HG03432 (cell line): ENCODE measurements around the gene TNIP1.

Source experiments
- ATAC-seq: cut with Tn5 transposase; IDR thresholded peaks from one replicate; pipeline ENCODE4 v1.9.1; 2021; ENCODE audit warnings: mild to moderate bottlenecking, moderate library complexity; ENCODE audit not compliant: unreplicated experiment

Gene TNIP1

GRCh38 chr5:151085517-151086041 lies 4.7 kb upstream of the TNIP1 start:
- peak; percentile 15 for ATAC-seq

GRCh38 chr5:151084363-151084762 lies 3.5 kb upstream of the TNIP1 start:
- ATAC-seq = no peak

DNA sequence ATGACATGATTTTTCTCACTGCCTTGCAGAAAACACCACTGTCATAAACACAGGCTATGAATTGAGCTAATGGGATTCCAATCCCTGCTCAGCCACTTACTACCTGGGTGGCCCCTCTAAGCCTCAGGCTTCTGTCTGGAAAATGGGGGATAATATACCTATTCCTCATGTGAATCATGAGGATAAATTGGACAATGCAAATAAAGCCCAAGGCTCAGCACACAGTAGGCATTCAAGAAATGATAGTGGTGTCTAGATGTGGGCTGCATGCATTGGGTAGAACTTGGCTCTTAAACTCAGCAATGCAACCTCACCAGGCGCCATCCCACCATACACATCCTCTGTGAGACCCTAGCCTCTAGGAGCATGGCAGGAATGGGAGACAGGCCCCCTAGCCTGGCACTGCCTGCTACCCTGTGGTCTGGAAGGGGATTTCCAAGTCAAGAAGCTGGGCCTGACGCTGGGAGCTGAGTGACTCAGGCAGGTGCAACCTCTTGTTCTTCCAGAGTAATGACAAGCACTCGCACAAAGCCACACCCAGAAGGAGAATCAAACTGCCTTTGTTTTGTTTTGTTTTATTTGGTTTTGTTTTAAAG lies 2.3 kb upstream of the TNIP1 start:
- no peak for ATAC-seq

GRCh38 chr5:151082282-151082902 lies 1.6 kb upstream of the TNIP1 start:
- no peak for ATAC-seq

GRCh38 chr5:151081431-151082281 lies 822 bp upstream of the TNIP1 start:
- ATAC-seq = no peak

DNA sequence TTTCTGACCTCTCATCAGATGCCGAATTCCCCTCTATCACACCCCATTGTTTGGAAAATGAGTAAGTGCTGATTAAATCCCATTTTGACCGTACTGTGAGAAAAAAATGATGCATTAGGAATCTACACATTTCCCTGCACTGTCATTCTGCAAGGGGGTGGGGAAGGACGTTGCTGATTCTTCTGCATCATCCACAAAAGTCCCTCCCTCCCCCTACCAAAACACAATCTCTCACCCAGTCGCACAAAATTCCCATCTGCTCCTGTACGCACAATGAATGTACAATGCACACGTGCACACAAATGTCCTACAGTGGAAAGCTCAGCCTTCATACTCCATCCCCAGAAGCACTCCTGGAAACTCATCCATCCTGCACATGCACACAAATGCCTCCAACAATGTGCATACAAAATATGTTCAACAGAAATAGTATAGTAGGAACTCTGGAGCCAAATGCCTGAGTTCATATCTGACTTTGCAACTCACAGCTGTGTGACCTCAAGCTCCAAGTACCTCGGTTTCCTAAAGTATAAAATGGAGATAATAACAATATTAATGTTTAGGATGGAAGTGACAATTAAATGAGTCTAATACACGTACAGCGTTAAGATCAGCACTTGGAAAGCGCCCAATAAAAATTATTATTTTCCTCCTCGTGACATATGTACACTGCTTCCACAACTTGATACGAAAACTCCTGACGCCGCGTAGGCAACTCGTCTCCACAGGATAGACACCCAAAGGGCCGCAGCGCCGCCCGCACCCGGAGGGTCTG lies 809 bp downstream of the TNIP1 start:
- ATAC-seq = no peak

GRCh38 chr5:151078490-151079262 lies 2.2 kb downstream of the TNIP1 start:
- peak; percentile 43 for ATAC-seq

- no peak for ATAC-seq
Observed at GRCh38 chr5:151077967-151078366, 2.9 kb downstream of the TNIP1 start.

DNA sequence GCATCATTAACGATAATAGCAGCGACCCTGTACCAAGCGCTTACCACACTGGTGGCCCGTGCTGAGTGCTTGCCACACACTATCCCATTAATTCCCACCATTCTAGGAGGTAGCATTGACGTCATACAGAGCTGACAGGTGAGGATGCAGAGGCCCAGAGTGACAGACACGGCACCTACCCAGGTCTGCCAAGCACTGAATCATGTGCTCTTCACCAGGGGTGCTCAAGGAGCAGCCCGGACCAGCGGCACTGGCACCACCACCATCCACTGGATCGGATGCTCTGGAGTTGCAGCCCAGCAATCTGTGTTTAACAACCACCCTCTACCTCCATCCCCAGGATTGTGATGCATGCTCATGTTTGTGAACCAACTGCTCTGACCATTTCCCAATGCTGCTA lies 3.4 kb downstream of the TNIP1 start:
- no peak for ATAC-seq

DNA sequence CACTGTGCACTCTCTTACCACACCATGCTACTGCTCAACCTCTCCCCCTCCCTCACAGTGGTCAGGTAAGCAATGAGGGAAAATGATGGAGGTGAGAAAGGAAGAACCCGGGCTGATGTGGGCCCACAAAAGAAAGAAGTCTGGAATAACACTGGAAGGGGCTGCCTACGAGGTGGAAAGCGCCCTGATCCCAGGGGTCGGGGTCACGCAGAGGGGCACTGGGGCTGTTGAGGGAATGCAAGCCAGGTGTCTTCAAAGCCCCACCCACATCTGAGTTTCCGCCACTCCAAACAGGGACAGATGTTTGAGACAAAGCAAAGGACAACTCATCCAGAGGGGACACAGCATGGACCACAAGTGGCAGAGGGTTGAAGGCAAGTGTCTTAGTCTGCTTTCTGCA lies 4.2 kb downstream of the TNIP1 start:
- no peak for ATAC-seq

DNA sequence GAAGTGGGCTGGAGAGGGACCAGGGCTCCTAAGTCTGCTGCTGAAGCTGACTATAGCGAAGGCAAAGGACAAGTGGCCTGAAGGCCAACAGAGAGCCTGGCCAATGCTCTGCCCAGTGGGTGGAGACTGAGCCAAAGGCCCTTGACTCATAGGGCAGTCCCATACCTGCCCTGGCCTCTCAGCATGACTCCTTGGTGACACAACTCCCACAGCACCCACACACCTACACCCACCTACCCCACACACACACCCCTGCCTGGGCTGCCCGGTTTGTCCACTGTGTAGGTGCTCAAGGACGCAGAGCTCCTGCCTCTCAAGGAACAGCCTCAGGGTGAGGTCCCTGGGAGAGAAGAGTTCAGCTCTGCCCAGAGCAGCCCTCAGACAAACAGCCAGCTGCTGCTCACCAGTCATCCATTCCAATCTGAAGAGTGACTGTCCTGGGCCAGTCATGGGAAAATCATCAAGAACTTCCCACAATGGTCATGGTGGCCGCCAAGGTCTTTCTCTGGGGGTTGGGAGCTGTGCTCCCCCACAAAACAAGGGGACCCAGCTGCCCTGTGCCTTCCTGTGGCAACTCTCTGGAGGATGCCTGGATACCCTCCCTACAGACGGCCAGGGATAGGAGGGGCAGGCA lies 5.0 kb downstream of the TNIP1 start:
- no peak for ATAC-seq

DNA sequence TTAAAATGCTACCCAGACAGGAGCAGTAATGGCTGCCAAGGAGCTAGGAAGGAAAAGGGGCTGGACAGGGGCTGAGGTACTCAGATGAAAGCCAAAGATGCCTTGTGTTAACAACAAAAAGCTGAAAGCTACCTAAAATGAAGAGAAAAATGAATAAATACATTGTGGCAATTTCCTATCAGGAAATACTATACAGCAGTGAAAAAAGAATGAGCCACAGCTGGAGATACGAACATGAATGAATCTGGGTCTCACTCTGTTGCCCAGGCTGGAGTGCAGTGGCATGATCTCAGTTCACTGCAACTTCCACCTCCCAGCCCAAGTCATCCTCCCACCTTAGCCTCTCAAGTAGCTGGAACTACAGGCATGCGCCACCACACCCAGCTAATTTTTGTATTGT lies 6.3 kb downstream of the TNIP1 start:
- ATAC-seq = no peak

DNA sequence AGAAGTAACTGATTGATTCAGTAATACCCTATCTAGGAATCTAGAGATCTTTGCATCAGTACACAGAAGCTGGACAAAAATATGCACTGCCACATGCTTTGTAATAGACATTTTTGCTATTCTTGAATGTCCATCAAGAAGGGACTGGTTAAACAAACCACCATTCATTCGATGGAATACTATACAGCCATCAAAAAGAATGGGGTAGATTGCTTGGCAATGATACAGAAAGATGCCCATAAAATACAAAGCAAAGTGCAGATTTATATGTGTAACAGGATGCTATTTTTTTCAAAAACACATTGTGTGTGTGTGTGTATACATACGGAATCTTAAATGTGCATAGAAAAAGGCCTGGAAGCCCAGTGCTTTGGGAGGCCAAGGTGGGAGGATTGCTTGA lies 7.6 kb downstream of the TNIP1 start:
- no peak for ATAC-seq

DNA sequence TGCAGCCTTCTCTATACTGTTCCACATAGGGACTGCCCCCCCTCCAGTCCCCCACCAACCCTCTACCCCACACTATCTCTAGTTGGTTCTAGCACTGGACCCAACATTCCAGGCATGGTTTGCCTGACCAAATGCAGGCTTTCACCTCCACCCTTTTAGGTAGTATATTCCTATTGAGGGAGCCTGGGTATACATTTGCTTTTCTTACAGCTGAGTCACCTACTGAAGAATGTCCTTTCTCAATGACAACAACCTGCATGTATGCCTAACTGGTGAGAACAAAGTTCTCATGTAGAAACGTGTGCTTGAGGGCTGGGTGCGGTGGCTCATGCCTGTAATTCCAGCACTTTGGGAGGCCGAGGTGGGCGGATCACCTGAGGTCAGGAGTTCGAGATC lies 8.2 kb downstream of the TNIP1 start:
- no peak for ATAC-seq

- ATAC-seq = no peak
Observed at GRCh38 chr5:151071848-151072629, 8.8 kb downstream of the TNIP1 start.

DNA sequence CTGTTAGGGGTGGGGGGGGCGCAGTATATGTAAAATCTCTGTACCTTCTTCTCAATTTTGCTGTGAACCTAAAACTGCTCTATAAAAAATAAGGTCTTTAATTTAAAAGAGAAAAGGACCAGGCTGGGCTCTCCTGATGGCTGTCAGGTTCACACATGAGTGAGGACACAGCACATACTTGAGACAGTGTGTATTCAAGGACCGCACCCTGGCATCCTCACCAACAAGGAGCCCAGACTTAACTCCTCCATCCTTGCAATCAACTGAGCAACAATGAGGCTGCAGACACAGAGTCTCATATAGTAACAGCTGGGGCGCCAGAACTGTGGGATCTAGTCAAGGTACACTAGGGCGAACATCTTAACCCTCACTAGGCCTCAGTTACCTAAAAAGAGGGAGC lies 9.8 kb downstream of the TNIP1 start:
- ATAC-seq = no peak

GRCh38 chr5:151070449-151070848 lies 10.4 kb downstream of the TNIP1 start:
- no peak for ATAC-seq

DNA sequence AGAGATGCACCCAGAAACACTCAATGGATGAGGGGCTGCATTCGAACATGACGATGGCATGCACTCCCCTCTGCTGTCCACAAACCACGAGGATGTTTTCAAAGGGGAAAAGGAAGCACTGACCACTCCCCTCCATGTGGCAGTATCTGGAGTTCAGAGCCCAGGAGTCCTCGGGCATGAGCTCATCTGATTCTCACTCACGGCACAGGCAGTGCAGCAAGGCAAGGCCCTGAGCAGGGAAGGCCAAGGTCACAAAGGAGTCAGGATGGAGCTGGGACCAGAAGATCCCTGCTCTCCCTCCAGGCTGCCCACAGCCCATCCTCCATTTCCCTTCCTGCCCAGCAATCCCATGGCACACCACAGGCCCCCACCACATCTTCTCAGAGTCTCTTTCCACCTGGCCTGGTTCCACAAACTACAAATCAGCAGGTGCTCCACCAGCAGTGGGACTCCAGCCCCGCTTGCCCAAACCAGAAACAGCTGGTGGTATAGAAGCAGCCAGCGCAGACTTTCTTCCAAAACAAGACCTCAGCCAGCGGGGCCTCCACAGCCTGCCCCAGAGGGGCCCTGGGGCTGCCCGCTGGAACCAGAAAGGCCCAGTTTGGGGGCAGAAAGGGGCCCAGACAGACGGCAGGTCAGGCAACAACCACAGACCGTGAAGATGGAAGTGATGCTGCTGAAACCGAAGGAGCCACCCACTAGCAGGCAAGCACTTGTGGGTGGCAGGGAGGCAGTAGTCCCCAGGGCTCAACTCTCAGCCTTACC lies 12.2 kb downstream of the TNIP1 start:
- peak; percentile 68 for ATAC-seq
